K562 (cell line): Measurements from ENCODE around the gene SLC4A2. TPM values are rescaled to one million over a fixed set of nuclear protein-coding genes. Genes with fewer than 3 reads are reported as not detected.

Experiments
- BRD9 ChIP-seq: fragments of 450-650 bp; IDR thresholded peaks from 2 replicates; pipeline ENCODE4 v1.6.1; 2018; ENCODE audit warnings: low read depth; ENCODE audit not compliant: partially characterized antibody
- C11orf30 ChIP-seq: fragments of 450-650 bp; IDR thresholded peaks from 2 replicates; pipeline ENCODE4 v1.6.1; 2016; ENCODE audit warnings: low read depth, mild to moderate bottlenecking
- ELF2 ChIP-seq: fragments of 250-450 bp; sonication (Bioruptor Pico); IDR thresholded peaks from 2 replicates; pipeline ENCODE4 v1.5.0; 2021; ENCODE audit warnings: mild to moderate bottlenecking
- FOS ChIP-seq: IDR thresholded peaks from 3 replicates; pipeline ENCODE4 v1.6.1; 2011; ENCODE audit not compliant: insufficient read length; ENCODE audit errors: extremely low read depth
- FOXK2 ChIP-seq, 2 experiments: fragments of 450-650 bp; IDR thresholded peaks in 1 of 2; conservative IDR thresholded peaks in 1 of 2; 2 replicates each; pipeline ENCODE4 v1.6.1; 2016; ENCODE audit warnings: low read depth in 2 of 2, mild to moderate bottlenecking in 1 of 2
- FOXO4 ChIP-seq: fragments of 450-650 bp; formaldehyde crosslinking; IDR thresholded peaks from 2 replicates; pipeline ENCODE4 v1.4.0; 2020; ENCODE audit warnings: mild to moderate bottlenecking, moderate library complexity
- GABPB2 ChIP-seq: fragments of 250-450 bp; sonication (Bioruptor Pico); conservative IDR thresholded peaks from 2 replicates; pipeline ENCODE4 v1.5.1; 2021; ENCODE audit warnings: mild to moderate bottlenecking
- HDAC1 ChIP-seq, 2 experiments: fragments of 450-650 bp; IDR thresholded peaks; 2 replicates each; pipeline ENCODE4 v1.6.1; 2016 to 2017; ENCODE audit warnings: inconsistent platforms in 1 of 2, mild to moderate bottlenecking in 1 of 2, moderate library complexity in 1 of 2
- MAX ChIP-seq: sonication (generic); formaldehyde crosslinking; IDR thresholded peaks from 2 replicates; pipeline ENCODE4 v1.9.0; 2022; ENCODE audit warnings: mild to moderate bottlenecking, missing genetic modification reagents
- MCM3 ChIP-seq: fragments of 450-650 bp; IDR thresholded peaks from 2 replicates; pipeline ENCODE4 v1.6.1; 2016
- MITF ChIP-seq: IDR thresholded peaks from 2 replicates; pipeline ENCODE4 v1.6.1; 2014; ENCODE audit warnings: antibody characterized with exemption
- NFE2 ChIP-seq: IDR thresholded peaks from 2 replicates; pipeline ENCODE4 v1.6.1; 2014; ENCODE audit warnings: antibody characterized with exemption, low read depth
- PCBP1 ChIP-seq: fragments of 200-400 bp; formaldehyde crosslinking; IDR thresholded peaks from 2 replicates; pipeline ENCODE4 v1.6.1; 2018; ENCODE audit warnings: mild to moderate bottlenecking, low read depth, low read length; ENCODE audit not compliant: poor library complexity, severe bottlenecking
- PHB ChIP-seq: fragments of 250-450 bp; sonication (Bioruptor Pico); IDR thresholded peaks from 2 replicates; pipeline ENCODE4 v1.5.0; 2021
- PURB ChIP-seq: sonication (generic); formaldehyde crosslinking; IDR thresholded peaks from 2 replicates; pipeline ENCODE4 v1.9.0; 2021; ENCODE audit warnings: low read depth, mild to moderate bottlenecking, missing genetic modification reagents
- SUPT5H ChIP-seq: fragments of 450-650 bp; IDR thresholded peaks from 2 replicates; pipeline ENCODE4 v1.6.1; 2016
- TRIM25 ChIP-seq: fragments of 450-650 bp; IDR thresholded peaks from 2 replicates; pipeline ENCODE4 v1.7.0; 2016; ENCODE audit warnings: borderline replicate concordance
- U2AF2 ChIP-seq: fragments of 200-400 bp; formaldehyde crosslinking; optimal IDR thresholded peaks from 2 replicates; pipeline ENCODE3; 2017; ENCODE audit warnings: low read depth, mild to moderate bottlenecking, low read length
- USF1 ChIP-seq: sonication (generic); formaldehyde crosslinking; IDR thresholded peaks from 2 replicates; pipeline ENCODE4 v1.9.0; 2022; ENCODE audit warnings: mild to moderate bottlenecking, missing genetic modification reagents
- ZNF140 ChIP-seq: fragments of 250-450 bp; sonication (Bioruptor Pico); IDR thresholded peaks from 2 replicates; pipeline ENCODE4 v1.8.0; 2021; ENCODE audit warnings: moderate library complexity, mild to moderate bottlenecking, inconsistent platforms
- ZNF280B ChIP-seq: fragments of 250-450 bp; sonication (Bioruptor Pico); IDR thresholded peaks from 2 replicates; pipeline ENCODE4 v1.5.1; 2021; ENCODE audit warnings: mild to moderate bottlenecking
- ZNF707 ChIP-seq: fragments of 250-450 bp; sonication (Bioruptor Pico); conservative IDR thresholded peaks from 2 replicates; pipeline ENCODE4 v1.8.0; 2022; ENCODE audit warnings: inconsistent platforms, mild to moderate bottlenecking, moderate library complexity
- polyA plus RNA-seq, 8 experiments: library from polyadenylated mRNA; depleted of rRNA in 4 of 8; stranded (reverse) in 5 of 8; unstranded in 3 of 8; fragments of >200 nt; fragmentation: Nextera tagmentation in 2 of 8; fragmentation: Illumina TruSeq in 1 of 8; extraction: Ambion mirVana in 2 of 8; extraction: Trizol in 1 of 8; gene quantifications; 2 replicates each; pipeline versions ENCODE4 v1.2.1 to v1.2.3, GENCODE V29; 2011 to 2014; ENCODE audit warnings: inconsistent platforms in 1 of 8, missing spikeins in 1 of 8
- total RNA-seq, 7 experiments: library from RNA; depleted of rRNA in 6 of 7; stranded (reverse); fragments of >200 nt in 6 of 7; fragmentation: Illumina TruSeq in 2 of 7; extraction: Trizol in 2 of 7; gene quantifications; 2 replicates each; pipeline versions ENCODE4 v1.2.1 to v1.2.3, GENCODE V29; 2011 to 2021; ENCODE audit warnings: low replicate concordance in 1 of 7

SLC4A2 gene
- total and polyA plus RNA-seq, 9 of the 15 experiments (the other 6 are each of a cell fraction or from before 2014, with no cell fraction given), result 11.4 to 375 (median 130) TPM

- TF ChIP-seq C11orf30 (no peak), FOXO4 (CRISPR knock-in tag) (no peak), SUPT5H (peak; percentile 20), NFE2 (no peak), MAX (CRISPR knock-in tag) (peak; percentile 40; the same call in 1 of the 2 replicates), GABPB2 (CRISPR knock-in tag) (no peak), ZNF280B (CRISPR knock-in tag) (0 out of 2 replicates have a peak, but pooled peaks have one; percentile 30), MITF (no peak), TRIM25 (no peak), ZNF707 (CRISPR knock-in tag) (no peak), FOS (no peak), HDAC1 (IDR thresholded peaks at IDR 0.05) (peak in 1 of 2 experiments; percentile 34; a peak in 1 of 4 replicates), PURB (no peak), ELF2 (CRISPR knock-in tag) (peak; percentile 42; the same call in 1 of the 2 replicates), PHB (CRISPR knock-in tag) (peak; percentile 73; the same call in 1 of the 2 replicates), MCM3 (no peak), FOXK2 (conservative IDR thresholded peaks at IDR 0.05 in 1 of 2, IDR thresholded peaks at IDR 0.05 in 1 of 2; ENCODE audit: low read depth in 2 of 2) (peak in 1 of 2 experiments; percentile 64; a peak in 1 of 4 replicates), USF1 (peak; percentile 93), ZNF140 (no peak), U2AF2 (no peak), PCBP1 (peak; percentile 41), BRD9 (no peak)
These were observed 19.0 kb downstream of the SLC4A2 start (continued) for GRCh38 chr7:151078233-151079040.
